Panc1 (cell line): ENCODE measurements around the gene PXDN.

Experiments
- CTCF ChIP-seq: fragments of 450-650 bp; IDR thresholded peaks from 2 replicates; pipeline ENCODE4 v1.5.1; 2017; ENCODE audit warnings: mild to moderate bottlenecking
- POLR2AphosphoS5 ChIP-seq: IDR thresholded peaks from 2 replicates; pipeline ENCODE4 v1.6.1; 2012; ENCODE audit warnings: mild to moderate bottlenecking, low read depth, low read length, moderate library complexity
- REST ChIP-seq, 2 experiments: IDR thresholded peaks; 2 replicates each; pipeline ENCODE4 v1.6.1; 2011 to 2012; ENCODE audit warnings: low read depth in 2 of 2, control low read depth in 1 of 2, low read length in 1 of 2, mild to moderate bottlenecking in 1 of 2, moderate library complexity in 1 of 2; ENCODE audit not compliant: insufficient read depth in 1 of 2

- TF ChIP-seq CTCF (no peak), REST (IDR thresholded peaks at IDR 0.05; ENCODE audit: insufficient read depth in 1 of 2, low read depth in 2 of 2, low read length in 1 of 2) (no peak), POLR2AphosphoS5 (no peak)
Measured at GRCh38 chr2:1628893-1629292, 115.4 kb downstream of the PXDN start.
